Measurements from ENCODE around the gene NOTUM.

NOTUM gene

GRCh38 chr17:81959362-81960129 is 1.4 kb downstream of the NOTUM start:
- H3K27me3 Mint-ChIP-seq (ENCODE audit: low read depth, poor library complexity), result peaks cover 29% of the 10 kb centered on the region
- H3K36me3 Mint-ChIP-seq (ENCODE audit: low read depth), result no peaks in the 10 kb centered on the region
- DNase-seq, result peak; percentile 82
- H3K4me1 Mint-ChIP-seq, result peaks cover 34% of the 10 kb centered on the region
- no peaks in the 10 kb centered on the region for H3K9me3 Mint-ChIP-seq
- H3K4me3 Mint-ChIP-seq, result peak overlapping the region; percentile 73
- no peak overlapping the region for H3K27ac Mint-ChIP-seq
- no peak for TF ChIP-seq CTCF (IDR thresholded peaks at IDR 0.05)

- no peak for TF ChIP-seq CTCF (IDR thresholded peaks at IDR 0.05)
- H3K36me3 Mint-ChIP-seq (ENCODE audit: low read depth), result no peaks in the 10 kb centered on the region
- DNase-seq, result no peak
- H3K27me3 Mint-ChIP-seq (ENCODE audit: low read depth, poor library complexity), result peaks cover 23% of the 10 kb centered on the region
- H3K4me1 Mint-ChIP-seq, result peaks cover 26% of the 10 kb centered on the region
- no peaks in the 10 kb centered on the region for H3K9me3 Mint-ChIP-seq
- H3K27ac Mint-ChIP-seq, result no peak overlapping the region
- H3K4me3 Mint-ChIP-seq, result peak overlapping the region; percentile 73
Measured at GRCh38 chr17:81958633-81959342, 2.2 kb downstream of the NOTUM start.

- Mint-ChIP-seq H3K9me3 (no peaks in the 10 kb centered on the region), H3K4me3 (no peak overlapping the region), H3K36me3 (ENCODE audit: low read depth) (no peaks in the 10 kb centered on the region), H3K27ac (no peak overlapping the region), H3K27me3 (ENCODE audit: low read depth, poor library complexity) (peaks cover 15% of the 10 kb centered on the region), H3K4me1 (peaks cover 22% of the 10 kb centered on the region)
- DNase-seq, result no peak
- TF ChIP-seq CTCF (IDR thresholded peaks at IDR 0.05), result no peak
Measured at GRCh38 chr17:81957691-81958432, 3.1 kb downstream of the NOTUM start.

- no peak for DNase-seq
- Mint-ChIP-seq H3K4me3 (no peak overlapping the region), H3K9me3 (no peaks in the 10 kb centered on the region), H3K27ac (peak overlapping the region; percentile 9), H3K36me3 (ENCODE audit: low read depth) (no peaks in the 10 kb centered on the region), H3K4me1 (peaks cover 17% of the 10 kb centered on the region), H3K27me3 (ENCODE audit: low read depth, poor library complexity) (peaks cover 5% of the 10 kb centered on the region)
- no peak for TF ChIP-seq CTCF (IDR thresholded peaks at IDR 0.05)
Measured at GRCh38 chr17:81956607-81957589, 4.1 kb downstream of the NOTUM start.

- no peak overlapping the region for H3K4me3 Mint-ChIP-seq
Measured at GRCh38 chr17:81955756-81956544, 5.0 kb downstream of the NOTUM start.

More at GRCh38 chr17:81955756-81956544, 5.0 kb downstream of the NOTUM start:
- Mint-ChIP-seq H3K9me3 (no peaks in the 10 kb centered on the region), H3K27me3 (ENCODE audit: low read depth, poor library complexity) (peaks cover 5% of the 10 kb centered on the region), H3K27ac (peak overlapping the region; percentile 61), H3K36me3 (ENCODE audit: low read depth) (no peaks in the 10 kb centered on the region), H3K4me1 (peaks cover 17% of the 10 kb centered on the region)
- TF ChIP-seq CTCF (IDR thresholded peaks at IDR 0.05), result no peak
- DNase-seq, result no peak
